ENCODE data around the gene EBPL. TPM values are rescaled to one million over a fixed set of nuclear protein-coding genes. Genes with fewer than 3 reads are reported as not detected.
"Not testable (repeated sequence)": the region's sequence is repeated elsewhere in the genome, so short reads cannot be mapped to it uniquely, and the experiment has no call there.

Gene EBPL
- total RNA-seq (10 to 100 TPM; 27.0 to 31.2 TPM), polyA plus RNA-seq (10 to 100 TPM; 57.0 to 76.5 (median 63.3) TPM), total RNA-seq (5.8 to 13.0 (median 8.5) reads per million in 6 experiments)

GRCh38 chr13:49690995-49691784 lies at the start of gene EBPL:
Gene EBPL, minus strand, starts transcription at chr13:49691486. Its CDS starts 62 bp downstream, at chr13:49691424.
- peaks cover 13 to 51% (median 28%) of the 10 kb centered on the region in 4 donors for H3K4me1 Mint-ChIP-seq
- POLR2A ChIA-PET = interaction anchor here (0.6 to 3.2 kb wide), 9 partner anchors 9 to 1535 kb away, joined by 3 to 24 read pairs (median 3); partner anchors contain the start of genes CAB39L, CDADC1, KPNA3 and PHF11
- ATAC-seq (peak; percentile 91 to 94), DNase-seq (peak; percentile 63 to 91 (median 78))
- no peaks in the 10 kb centered on the region for H3K9me3 Mint-ChIP-seq
- peak within 1 kb of the TSS; percentile 82 to 94 (median 89) for H3K4me3 Mint-ChIP-seq
- peak within 1 kb of the TSS; percentile 15 to 92 (median 83) for H3K27ac Mint-ChIP-seq
- no peaks in the 10 kb centered on the region for H3K27me3 Mint-ChIP-seq
- H3K36me3 Mint-ChIP-seq = peaks cover 0 to 9% (median 0%) of the 10 kb centered on the region in 3 donors

- ATAC-seq = no peak
- peaks cover 0 to 58% (median 13%) of the 10 kb centered on the region in 3 donors for H3K36me3 Mint-ChIP-seq
- POLR2A ChIA-PET = no interaction called here
Observed at GRCh38 chr13:49740870-49741269, 49.6 kb upstream of the EBPL start.

GRCh38 chr13:49739498-49740187 lies 48.4 kb upstream of the EBPL start:
- peaks cover 0 to 47% (median 9%) of the 10 kb centered on the region in 3 donors for H3K36me3 Mint-ChIP-seq
- ATAC-seq = no peak
- peaks cover 0 to 5% (median 2%) of the 10 kb centered on the region in 4 donors for H3K4me1 Mint-ChIP-seq
- POLR2A ChIA-PET = no interaction called here
- no peak overlapping the region for H3K4me3 Mint-ChIP-seq
- no peaks in the 10 kb centered on the region for H3K27me3 Mint-ChIP-seq
- no peak overlapping the region for H3K27ac Mint-ChIP-seq
- no peak for DNase-seq
- H3K9me3 Mint-ChIP-seq = no peaks in the 10 kb centered on the region

More at GRCh38 chr13:49740870-49741269, 49.6 kb upstream of the EBPL start:
- Mint-ChIP-seq H3K27me3 (no peaks in the 10 kb centered on the region), H3K9me3 (no peaks in the 10 kb centered on the region), H3K4me1 (peaks cover 0 to 5% (median 2%) of the 10 kb centered on the region in 4 donors), H3K27ac (no peak overlapping the region), H3K4me3 (no peak overlapping the region)
- DNase-seq = no peak

- no peaks in the 10 kb centered on the region for H3K27me3 Mint-ChIP-seq
- H3K4me3 Mint-ChIP-seq = no peak overlapping the region
- no peak for ATAC-seq
- DNase-seq = no peak
- H3K9me3 Mint-ChIP-seq = no peaks in the 10 kb centered on the region
- POLR2A ChIA-PET = no interaction called here
- peak overlapping the region in 3 of 10 donors; percentile 31 to 36 (median 33) for H3K27ac Mint-ChIP-seq
- H3K4me1 Mint-ChIP-seq = peaks cover 0 to 2% (median 0%) of the 10 kb centered on the region in 4 donors
- H3K36me3 Mint-ChIP-seq = peaks cover 5 to 35% (median 9%) of the 10 kb centered on the region in 3 donors
Observed at GRCh38 chr13:49733181-49733951, 42.1 kb upstream of the EBPL start.

GRCh38 chr13:49731766-49732165 lies 40.5 kb upstream of the EBPL start:
- no peak for ATAC-seq
- Mint-ChIP-seq H3K4me1 (peaks cover 0 to 2% (median 0%) of the 10 kb centered on the region in 4 donors), H3K27me3 (no peaks in the 10 kb centered on the region)

GRCh38 chr13:49716615-49717014 lies 25.3 kb upstream of the EBPL start:
- POLR2A ChIA-PET = no interaction called here
- Mint-ChIP-seq H3K4me3 (no peak overlapping the region), H3K4me1 (peaks cover 0 to 3% (median 0%) of the 10 kb centered on the region in 4 donors), H3K36me3 (peaks cover 40 to 75% (median 50%) of the 10 kb centered on the region in 3 donors), H3K27ac (peak overlapping the region in 2 of 10 donors; percentile 5 to 37), H3K27me3 (no peaks in the 10 kb centered on the region), H3K9me3 (peaks cover 9 to 33% (median 18%) of the 10 kb centered on the region in 9 donors)
- DNase-seq = no peak
- ATAC-seq = no peak

More at GRCh38 chr13:49731766-49732165, 40.5 kb upstream of the EBPL start:
- POLR2A ChIA-PET = no interaction called here
- peak overlapping the region in 1 of 10 donors; percentile 66 for H3K27ac Mint-ChIP-seq
- H3K4me3 Mint-ChIP-seq = no peak overlapping the region
- H3K36me3 Mint-ChIP-seq = peaks cover 5 to 48% (median 12%) of the 10 kb centered on the region in 3 donors
- no peak for DNase-seq
- no peaks in the 10 kb centered on the region for H3K9me3 Mint-ChIP-seq

GRCh38 chr13:49714757-49715156 lies 23.5 kb upstream of the EBPL start:
- no peak for DNase-seq
- no peaks in the 10 kb centered on the region for H3K27me3 Mint-ChIP-seq
- ATAC-seq = no peak
- H3K4me3 Mint-ChIP-seq = no peak overlapping the region
- H3K36me3 Mint-ChIP-seq = peaks cover 38 to 77% (median 46%) of the 10 kb centered on the region in 3 donors
- peaks cover 9 to 33% (median 18%) of the 10 kb centered on the region in 9 donors for H3K9me3 Mint-ChIP-seq
- peaks cover 0 to 3% (median 0%) of the 10 kb centered on the region in 4 donors for H3K4me1 Mint-ChIP-seq
- no peak overlapping the region for H3K27ac Mint-ChIP-seq
- POLR2A ChIA-PET = no interaction called here

- H3K9me3 Mint-ChIP-seq = peaks cover under 1 to 17% (median 6%) of the 10 kb centered on the region in 9 donors
- peaks cover 9 to 72% (median 25%) of the 10 kb centered on the region in 3 donors for H3K36me3 Mint-ChIP-seq
- H3K27ac Mint-ChIP-seq = peak overlapping the region in 1 of 10 donors; percentile 7
Observed at GRCh38 chr13:49711218-49711863, 20.1 kb upstream of the EBPL start.

GRCh38 chr13:49704264-49704663 lies 13.0 kb upstream of the EBPL start:
- H3K27ac Mint-ChIP-seq, H3K4me1 Mint-ChIP-seq, DNase-seq, POLR2A ChIA-PET, ATAC-seq, H3K4me3 Mint-ChIP-seq, H3K27me3 Mint-ChIP-seq, H3K9me3 Mint-ChIP-seq: not testable (repeated sequence)
- peaks cover 7 to 57% (median 25%) of the 10 kb centered on the region in 3 donors for H3K36me3 Mint-ChIP-seq

More at GRCh38 chr13:49711218-49711863, 20.1 kb upstream of the EBPL start:
- no peaks in the 10 kb centered on the region for H3K27me3 Mint-ChIP-seq
- no peak for ATAC-seq
- no peak overlapping the region for H3K4me3 Mint-ChIP-seq
- POLR2A ChIA-PET = no interaction called here
- H3K4me1 Mint-ChIP-seq = peaks cover 0 to 1% (median 0%) of the 10 kb centered on the region in 4 donors
- DNase-seq = no peak

- ATAC-seq = no peak
- peaks cover 0 to 3% (median 0%) of the 10 kb centered on the region in 4 donors for H3K4me1 Mint-ChIP-seq
- DNase-seq = no peak
- peaks cover 7 to 39% (median 19%) of the 10 kb centered on the region in 3 donors for H3K36me3 Mint-ChIP-seq
- no peaks in the 10 kb centered on the region for H3K9me3 Mint-ChIP-seq
- POLR2A ChIA-PET = no interaction called here
- H3K4me3 Mint-ChIP-seq = no peak overlapping the region
- H3K27ac Mint-ChIP-seq = no peak overlapping the region
- H3K27me3 Mint-ChIP-seq = no peaks in the 10 kb centered on the region
Observed at GRCh38 chr13:49701491-49701890, 10.2 kb upstream of the EBPL start.

- Mint-ChIP-seq H3K36me3 (peaks cover 7 to 26% (median 8%) of the 10 kb centered on the region in 3 donors), H3K9me3 (no peaks in the 10 kb centered on the region), H3K27me3 (no peaks in the 10 kb centered on the region), H3K27ac (peak overlapping the region in 1 of 10 donors; percentile 8), H3K4me1 (peaks cover 0 to 7% (median 2%) of the 10 kb centered on the region in 4 donors), H3K4me3 (no peak overlapping the region)
- no peak for ATAC-seq
- POLR2A ChIA-PET = no interaction called here
- no peak for DNase-seq
Observed at GRCh38 chr13:49697468-49697867, 6.2 kb upstream of the EBPL start.

GRCh38 chr13:49694446-49694845 lies 3.2 kb upstream of the EBPL start:
- H3K4me1 Mint-ChIP-seq = peaks cover 5 to 23% (median 17%) of the 10 kb centered on the region in 4 donors
- peak overlapping the region in 1 of 10 donors; percentile 46 for H3K4me3 Mint-ChIP-seq
- POLR2A ChIA-PET = no interaction called here
- H3K9me3 Mint-ChIP-seq = no peaks in the 10 kb centered on the region
- DNase-seq (no peak), ATAC-seq (no peak)
- no peaks in the 10 kb centered on the region for H3K27me3 Mint-ChIP-seq
- H3K36me3 Mint-ChIP-seq = peaks cover 0 to 4% (median 0%) of the 10 kb centered on the region in 3 donors
- H3K27ac Mint-ChIP-seq = no peak overlapping the region

Data from naive thymus-derived CD8-positive, alpha-beta T cell (primary cell).